ENCODE results near the gene KCNG2.

GRCh38 chr18:79884294-79884962, 86.7 kb downstream of the KCNG2 start:
- TF ChIP-seq, protein P1, sequence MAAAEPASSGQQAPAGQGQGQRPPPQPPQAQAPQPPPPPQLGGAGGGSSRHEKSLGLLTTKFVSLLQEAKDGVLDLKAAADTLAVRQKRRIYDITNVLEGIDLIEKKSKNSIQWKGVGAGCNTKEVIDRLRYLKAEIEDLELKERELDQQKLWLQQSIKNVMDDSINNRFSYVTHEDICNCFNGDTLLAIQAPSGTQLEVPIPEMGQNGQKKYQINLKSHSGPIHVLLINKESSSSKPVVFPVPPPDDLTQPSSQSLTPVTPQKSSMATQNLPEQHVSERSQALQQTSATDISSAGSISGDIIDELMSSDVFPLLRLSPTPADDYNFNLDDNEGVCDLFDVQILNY (CRISPR knock-in tag; IDR thresholded peaks at IDR 0.05), result no peak
- no peak for TF ChIP-seq CTCF (IDR thresholded peaks at IDR 0.05 in 2 of 3, conservative IDR thresholded peaks at IDR 0.05 in 1 of 3; ENCODE audit: insufficient read depth in 2 of 3, low read depth in 1 of 3, low read length in 3 of 3)
- no peak for TF ChIP-seq POLR2A (conservative IDR thresholded peaks at IDR 0.05)

Data from K562 (cell line).